HPDE6-E6E7 (cell line): ENCODE measurements around the gene TAP1.

Experiments
- DNase-seq: peaks from one replicate; pipeline ENCODE4 v3.0.0; 2011; ENCODE audit warnings: missing footprints; ENCODE audit errors: extremely low spot score

TAP1 gene

DNA sequence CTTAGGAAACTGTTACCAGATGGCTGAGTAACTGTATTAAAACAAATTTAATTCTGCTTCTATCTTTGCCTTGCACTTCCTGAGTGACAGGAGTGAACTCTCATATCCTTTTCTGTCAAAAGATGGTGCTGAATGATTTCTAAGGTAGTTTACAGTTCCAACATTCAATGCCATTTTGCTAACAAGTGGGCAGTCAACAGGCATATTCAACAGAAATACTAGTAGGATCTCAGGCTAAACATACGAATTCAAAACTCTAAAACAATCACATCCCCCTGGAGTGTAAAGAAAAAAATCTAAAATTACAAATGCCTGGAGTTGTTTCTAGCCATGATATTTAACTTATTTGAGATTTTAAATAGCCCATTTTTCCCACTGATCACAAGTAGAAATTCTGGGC is 7.2 kb upstream of the TAP1 start:
- no peak for DNase-seq

DNA sequence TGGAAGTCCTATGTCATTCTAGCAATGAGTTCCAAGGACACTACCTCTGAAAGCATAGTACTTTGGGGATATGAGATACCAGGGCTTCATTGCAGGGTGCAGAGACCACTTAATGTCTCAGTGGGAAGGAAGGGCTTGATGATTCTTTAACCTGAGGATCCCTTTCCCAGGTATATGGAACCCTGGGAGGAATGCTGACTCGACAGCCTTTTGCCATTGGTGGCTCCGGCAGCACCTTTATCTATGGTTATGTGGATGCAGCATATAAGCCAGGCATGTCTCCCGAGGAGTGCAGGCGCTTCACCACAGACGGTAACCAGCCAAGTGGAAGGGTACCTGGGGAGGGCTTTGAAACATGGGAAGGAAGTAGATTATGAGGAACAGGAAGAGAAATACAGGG is 4.7 kb upstream of the TAP1 start:
- DNase-seq, result no peak

DNA sequence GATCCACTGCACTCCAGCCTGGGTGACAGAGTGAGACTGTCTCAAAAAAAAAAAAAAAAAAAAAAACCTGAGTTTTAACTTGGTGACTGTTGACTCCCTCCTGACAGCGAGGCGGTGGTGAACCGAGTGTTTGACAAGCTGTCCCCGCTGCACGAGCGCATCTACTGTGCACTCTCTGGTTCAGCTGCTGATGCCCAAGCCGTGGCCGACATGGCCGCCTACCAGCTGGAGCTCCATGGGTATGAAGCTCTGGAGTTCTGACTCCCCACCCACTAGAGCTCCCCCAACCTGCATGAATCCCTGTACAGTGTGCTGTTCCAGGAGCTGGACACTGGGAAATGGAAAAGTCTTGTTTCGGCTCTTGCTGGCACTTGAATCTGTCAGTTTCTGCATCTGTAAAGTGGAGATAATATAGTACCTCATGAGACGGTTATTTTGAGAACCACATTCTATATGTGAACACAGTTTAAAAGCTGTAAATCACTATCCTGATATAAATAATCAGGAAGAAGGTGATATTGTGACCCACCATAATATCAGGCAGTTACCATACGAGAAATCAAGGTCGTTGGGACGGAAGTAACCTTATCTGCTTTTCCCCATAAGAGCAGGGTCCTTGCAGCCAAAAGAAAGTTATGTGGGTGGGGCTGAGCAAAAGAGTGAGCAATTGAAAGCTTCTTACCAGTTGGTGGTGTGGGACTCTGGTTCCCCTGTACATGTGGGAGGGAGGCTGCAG is 3.8 kb upstream of the TAP1 start:
- DNase-seq, result no peak

DNA sequence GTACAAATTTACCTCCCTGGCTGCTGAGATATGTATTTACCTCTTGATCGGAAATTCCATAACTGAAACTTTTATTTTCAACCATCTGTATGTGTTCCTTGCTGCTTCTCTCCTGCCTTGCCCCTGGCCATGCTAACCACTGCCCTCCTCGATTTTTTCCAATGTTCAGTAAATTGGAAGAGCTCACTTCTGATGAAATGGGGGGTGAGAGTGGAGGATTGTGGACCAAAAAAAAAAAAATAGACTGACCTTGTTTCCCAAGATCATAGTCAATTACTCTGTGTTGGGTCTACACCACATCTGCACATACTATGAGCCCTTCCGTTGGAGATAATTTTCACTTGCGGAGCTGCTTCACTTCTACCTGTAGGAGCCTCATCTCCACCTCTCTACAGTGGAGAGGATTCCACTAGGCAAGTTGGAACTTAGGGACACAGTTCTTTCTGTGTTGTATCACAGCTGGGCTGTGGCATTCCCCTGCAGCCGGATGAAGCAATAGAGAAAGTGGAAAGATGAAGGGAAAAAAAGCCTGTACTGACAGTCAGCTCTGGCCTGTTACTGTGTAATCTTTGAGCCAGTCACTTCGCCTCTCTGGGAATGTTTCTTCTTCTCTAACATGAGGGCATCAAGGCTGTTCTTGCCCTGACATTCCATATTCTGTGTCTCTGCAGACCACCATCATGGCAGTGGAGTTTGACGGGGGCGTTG is 2.1 kb upstream of the TAP1 start:
- DNase-seq, result no peak

DNA sequence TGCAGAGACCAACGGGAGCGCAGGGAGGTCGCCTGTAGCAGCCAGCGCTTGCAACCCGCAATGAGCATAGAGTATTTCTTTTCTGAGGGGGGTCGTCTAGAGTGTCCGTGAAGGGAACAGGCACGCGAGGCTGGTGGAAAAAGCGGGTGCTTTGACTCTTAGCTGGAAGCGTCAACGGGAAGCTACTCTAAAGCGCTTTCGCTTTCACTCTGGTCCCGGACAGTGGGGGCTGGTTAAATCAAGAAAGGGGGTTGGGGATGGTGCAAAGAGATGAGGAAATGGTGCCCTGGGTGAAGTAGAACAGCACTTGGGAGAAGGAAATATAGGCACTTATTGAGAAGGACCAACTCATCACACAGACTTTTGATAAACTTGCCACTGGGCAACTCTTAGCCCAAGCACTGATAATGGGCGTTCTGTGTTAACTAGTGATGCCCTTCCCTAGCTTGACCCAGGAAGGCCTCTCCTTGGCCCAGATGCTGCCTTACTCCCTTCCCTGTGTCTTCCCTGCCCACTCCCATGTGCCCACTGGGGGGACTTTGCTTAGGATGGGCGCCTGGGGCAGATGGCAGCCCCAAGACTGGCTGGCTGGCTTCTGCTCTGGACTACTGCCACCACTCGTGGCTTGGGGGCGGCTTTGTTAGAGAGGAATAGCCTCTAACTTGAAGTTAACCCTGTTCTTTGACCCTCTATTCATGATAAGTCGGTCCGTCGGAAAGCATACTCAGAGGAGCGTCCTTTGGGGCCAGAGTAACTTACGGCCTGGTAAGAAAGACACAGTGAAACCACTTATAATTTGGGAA is 1.1 kb upstream of the TAP1 start:
- no peak for DNase-seq

DNA sequence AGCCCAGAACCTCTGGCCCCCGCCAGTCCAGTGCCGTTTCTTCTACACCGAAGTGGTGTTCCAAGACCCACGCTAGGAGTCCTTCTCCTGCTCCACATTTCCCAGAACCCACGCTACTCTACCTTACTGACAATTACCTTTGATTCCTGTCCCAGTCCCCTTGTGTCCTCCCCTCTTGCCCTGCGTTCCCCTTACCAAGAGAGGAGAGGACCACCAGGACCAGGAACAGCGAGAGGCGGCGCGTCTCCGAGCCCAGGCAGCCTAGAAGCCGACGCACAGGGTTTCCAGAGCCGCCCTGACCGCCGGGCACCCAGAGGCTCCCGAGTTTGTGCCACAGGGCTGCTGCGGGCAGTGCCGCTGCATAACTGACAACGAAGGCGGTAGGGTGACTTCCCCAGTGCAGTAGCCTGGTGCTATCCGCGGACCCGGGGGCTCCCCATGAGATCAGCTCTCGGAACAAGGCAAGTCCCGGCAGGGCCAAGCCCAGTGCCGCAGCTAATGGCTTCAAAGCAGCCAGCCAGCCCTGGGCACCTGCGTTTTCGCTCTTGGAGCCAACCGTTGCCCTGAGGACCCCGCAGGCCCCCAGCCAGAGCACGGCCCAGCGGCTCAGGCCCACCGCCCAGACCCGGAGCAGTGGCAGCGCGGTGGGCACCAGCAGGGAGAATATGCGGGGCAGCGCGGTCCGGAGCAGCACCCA is 512 bp downstream of the TAP1 start:
- no peak for DNase-seq

DNA sequence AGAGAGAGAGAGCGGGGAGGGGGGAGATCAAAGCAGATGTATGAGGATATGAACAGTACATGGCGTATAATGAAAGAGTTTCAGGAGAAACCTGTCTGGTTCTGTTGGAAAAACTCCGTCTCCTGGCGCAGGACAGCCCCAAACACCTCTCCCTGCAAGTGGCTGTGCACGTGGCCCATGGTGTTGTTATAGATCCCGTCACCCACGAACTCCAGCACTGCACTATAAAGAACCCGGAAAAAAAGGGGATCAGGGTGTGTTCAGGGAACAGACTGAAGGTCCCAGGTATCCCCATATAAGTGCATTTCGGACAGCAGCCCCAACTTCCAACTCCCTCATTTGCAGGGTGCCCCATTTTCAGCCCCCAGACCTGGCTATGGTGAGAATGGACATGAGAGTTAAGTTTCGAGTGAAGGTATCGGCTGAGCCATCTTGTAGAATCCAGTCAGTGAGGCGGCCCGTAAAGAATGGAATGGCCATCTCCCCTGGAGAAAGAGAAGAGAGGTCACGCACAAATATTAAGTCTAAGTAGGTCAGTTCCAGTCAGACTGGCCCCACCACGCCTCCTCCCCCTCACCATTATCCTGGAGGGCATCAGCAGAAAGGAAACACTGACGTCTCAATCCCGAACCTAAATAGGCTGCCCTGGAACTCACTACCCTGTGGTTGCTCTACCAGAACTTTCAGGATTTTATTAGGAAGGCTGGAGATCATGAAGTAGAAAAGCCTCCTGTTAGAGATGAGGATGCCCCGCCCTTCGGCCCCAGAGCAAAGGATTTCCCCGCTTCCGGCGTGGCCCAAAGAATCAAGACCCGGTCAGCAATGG is 1.3 kb downstream of the TAP1 start:
- DNase-seq, result no peak

DNA sequence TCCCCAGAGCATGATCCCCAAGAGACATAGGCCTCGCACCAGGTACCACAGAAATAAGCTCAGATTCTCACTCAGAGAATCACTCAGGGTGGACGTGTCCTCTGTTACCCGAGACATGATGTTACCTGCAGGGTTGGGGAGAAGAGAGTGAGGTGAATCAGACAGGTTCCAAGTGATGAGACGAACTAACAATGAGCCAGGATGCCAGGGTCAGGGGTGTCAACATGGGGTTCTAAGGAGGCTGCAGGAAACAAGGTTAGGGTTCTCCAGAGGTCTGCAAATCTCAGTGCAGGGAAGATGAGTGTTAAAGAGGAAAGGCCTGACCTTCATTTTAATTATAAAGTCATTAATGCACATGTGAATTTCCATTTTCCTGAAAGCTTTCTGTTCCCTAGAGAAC is 2.5 kb downstream of the TAP1 start:
- DNase-seq, result no peak

DNA sequence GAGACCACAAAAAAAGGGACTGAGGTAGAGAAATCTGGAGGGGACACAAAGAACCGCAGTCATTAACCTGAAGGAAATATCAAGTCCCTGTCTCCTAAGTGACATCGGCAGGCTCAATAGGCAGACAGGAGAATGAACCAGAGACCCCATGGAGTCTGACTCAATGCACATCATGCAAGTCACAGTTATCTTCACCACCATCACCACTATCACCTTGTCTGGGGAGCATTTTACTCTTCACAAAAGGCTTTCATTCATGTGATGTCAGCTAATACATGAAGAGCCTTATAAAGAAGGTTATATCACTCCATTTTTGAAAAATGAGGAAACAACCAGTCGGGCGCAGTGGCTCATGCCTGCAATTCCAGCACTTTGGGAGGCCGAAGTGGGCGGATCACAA is 4.4 kb downstream of the TAP1 start:
- DNase-seq, result no peak

DNA sequence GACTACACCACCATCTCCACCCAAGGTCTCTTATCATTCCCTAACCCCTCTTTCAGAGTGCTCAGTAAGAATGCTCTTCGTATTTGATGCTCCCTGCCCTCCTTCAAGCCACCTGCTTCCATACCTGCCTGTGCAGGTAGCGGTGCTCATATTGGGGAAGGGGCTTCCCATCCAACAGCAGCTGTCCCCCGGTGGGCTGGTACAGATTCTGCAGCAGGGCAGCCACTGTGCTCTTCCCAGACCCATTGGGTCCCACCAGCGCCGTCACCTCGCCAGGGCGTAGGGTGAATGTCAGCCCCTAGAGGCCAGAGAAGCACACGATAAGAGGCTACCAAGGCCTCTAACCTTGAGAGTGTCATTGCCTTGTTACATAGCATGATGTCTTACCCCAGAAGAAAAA is 5.7 kb downstream of the TAP1 start:
- no peak for DNase-seq

DNA sequence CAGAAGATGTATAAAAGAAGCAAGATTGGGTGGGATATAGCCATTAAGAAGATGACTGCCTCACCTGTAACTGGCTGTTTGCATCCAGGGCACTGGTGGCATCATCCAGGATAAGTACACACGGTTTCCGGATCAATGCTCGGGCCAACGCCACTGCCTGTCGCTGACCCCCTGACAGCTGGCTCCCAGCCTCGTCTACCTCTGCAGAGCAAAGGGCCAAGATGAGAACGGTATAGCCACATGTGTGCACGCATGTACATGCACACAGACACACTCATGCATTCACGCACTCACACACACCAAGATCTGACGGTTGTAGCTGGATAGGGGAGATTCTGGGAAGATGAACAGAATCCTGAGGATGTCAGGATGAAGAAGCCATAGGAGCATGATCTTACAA is 6.5 kb downstream of the TAP1 start:
- no peak for DNase-seq

DNA sequence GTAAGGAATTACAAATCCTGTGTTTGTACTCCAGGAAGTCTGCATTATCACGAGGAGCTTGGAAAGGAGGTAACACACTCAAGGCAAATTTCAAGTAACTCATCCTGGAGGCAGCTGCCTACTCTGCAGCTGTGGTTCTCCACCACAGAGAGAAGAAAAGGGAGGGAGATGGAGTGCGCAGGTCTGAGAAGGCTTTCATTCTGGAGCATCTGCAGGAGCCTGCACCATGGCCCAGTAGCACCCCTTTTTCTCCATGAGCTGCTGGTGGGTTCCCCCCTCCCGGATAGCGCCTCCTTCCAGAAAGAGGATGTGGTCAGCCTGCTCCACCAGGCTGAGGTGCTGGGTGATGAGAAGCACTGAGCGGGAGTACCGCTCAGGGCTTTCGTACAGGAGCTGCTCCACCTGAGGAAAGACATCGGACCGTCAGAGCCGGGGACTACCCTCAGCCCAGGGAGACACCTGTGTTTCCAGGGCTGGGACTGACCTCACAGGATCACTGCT is 8.1 kb downstream of the TAP1 start:
- DNase-seq, result no peak

DNA sequence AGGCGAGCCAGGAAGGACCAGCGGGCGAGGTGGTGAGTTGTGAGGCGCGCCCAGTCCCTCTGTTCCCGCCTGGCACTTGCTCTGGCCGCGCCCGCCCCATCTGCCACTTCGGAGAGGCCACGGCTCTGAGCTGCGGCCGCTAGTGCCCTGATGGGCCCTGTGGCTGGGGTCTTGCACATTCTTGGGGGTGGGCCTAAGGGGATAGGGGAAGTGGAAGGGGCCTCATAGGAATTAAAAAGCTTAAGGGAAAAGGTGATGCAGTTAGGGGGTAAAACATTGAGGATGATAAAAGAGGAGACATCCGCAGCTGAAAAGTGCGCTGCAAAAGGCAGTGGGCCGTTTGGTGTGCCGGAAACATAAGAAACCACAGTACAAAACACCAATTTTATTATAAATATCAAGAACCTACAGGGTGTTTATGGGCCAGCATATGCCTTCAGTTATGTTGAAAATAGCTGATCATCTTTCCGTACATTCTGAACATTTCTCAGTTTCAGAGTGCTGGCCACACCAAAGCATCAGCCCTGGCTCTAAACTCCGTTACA is 8.6 kb downstream of the TAP1 start:
- no peak for DNase-seq

DNA sequence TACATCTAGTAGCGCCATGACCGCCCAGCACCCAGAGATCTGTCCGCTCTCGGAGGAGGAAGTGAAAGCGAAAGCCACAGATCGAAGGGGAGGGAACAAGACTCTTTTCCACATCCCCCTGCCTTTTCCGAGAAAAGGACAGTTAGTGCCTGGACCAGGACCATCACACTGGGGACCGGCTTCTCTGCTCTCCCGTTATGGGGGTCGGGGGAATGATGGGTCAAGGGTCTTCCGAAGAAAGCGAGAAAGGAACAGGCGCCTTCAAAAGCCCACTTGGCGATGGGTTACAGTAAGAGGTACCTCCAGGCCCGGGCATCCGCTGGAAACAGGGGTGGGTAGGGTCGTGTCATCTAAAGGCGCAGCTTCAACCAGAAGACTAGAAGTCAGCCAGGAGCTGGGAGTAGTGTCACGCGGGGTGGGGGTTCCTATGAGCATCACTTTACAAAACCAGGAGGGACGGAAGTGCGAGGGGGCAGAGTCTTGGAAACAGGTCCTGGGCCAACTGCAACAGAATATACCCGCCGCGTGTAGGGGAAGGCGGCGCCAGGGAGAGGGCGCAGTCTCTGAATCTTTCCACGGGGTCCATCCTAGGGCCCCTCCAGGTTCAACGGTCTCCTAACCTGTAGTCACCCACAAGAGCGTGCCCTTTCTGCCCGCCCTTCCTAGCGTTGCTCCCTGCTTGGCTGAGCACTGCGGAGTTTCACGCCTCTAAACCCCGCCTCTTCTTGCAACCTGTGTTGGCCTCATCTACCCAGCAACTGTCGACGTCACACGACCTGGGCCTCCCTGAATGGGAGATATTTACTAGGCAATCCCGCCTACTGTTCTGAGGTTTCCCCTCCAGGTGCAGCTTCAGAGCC is 9.3 kb downstream of the TAP1 start, which contains the start of gene PSMB8:
Gene PSMB8 (minus strand): TSS at position 69 of the 860 bp plus-strand sequence. CDS start 51 bp downstream, at position 18.
- peak; percentile 95 for DNase-seq

DNA sequence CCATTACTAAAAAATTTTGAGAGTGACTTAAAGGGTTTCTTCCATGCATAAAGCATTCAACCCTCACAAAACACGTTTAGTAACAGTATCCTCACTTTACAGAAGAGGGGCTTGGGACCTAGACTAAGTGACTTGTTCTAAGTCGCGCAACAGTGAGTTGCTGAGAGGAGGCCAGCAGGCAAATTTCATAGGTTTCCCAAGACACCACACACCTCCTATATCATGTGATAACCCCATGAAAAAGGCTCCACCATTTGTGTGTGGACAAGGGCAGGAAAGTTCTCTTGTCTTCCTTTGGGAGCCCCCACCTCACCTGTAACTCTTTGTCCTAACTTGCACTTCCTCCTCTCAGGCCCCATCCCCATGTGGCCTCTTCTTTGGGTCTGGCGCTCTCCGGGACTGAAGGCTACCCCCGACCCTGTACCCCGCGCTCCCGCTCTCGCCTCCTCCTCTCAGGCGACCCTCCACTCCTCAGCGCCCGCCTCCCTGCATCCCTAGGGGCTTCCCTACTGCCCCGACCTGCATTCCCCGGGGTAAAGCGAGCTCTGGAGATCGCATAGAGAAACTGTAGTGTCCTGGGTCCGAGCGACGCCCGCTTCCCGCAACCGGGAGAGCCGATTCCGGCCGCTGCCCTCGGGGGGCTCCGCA is 10.0 kb downstream of the TAP1 start:
- no peak for DNase-seq

DNA sequence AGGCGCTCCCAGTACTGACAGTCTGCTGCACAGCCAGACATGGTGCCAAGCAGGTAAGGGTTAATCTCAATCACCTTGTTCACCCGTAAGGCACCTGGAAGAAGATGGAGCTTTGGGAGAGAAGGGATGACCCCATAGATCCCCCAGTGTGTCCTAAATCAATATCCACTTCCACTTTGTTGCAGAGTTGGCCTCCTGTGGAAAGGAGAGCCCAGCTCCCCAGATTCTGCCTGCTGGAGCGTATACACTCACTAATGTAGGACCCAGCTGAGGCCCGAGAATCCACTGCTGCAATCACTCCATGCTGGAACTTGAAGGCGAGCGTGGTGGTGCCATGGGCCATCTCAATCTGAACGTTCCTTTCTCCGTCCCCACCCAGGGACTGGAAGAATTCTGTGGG is 10.8 kb downstream of the TAP1 start:
- no peak for DNase-seq

DNA sequence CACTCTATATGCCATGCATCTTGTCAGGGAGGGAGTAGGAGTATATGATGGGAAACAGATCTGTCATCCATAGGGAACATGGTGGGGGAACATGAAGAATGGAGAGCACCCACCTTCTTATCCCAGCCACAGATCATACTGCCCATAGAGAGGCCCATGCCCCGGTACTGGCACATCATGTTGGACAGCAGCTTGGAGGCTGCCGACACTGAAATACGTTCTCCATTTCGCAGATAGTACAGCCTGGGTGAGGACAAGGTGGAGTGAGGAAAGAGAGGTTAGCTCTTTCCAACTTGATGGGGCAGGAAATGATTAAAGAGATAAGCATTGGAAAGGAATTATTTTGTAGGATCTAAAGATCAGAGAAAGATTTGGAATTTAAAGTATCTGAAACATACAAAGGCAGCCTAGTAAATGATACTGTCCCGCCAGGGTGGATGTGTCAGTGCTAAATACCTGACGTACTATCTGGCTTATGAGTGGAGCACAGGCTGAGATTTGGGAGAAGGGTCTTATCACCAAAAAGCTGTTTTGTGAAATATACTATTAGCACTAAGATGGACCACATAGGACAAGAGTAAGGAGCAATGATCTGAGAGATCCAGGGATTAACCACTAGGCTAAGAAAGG is 11.4 kb downstream of the TAP1 start:
- DNase-seq, result no peak

DNA sequence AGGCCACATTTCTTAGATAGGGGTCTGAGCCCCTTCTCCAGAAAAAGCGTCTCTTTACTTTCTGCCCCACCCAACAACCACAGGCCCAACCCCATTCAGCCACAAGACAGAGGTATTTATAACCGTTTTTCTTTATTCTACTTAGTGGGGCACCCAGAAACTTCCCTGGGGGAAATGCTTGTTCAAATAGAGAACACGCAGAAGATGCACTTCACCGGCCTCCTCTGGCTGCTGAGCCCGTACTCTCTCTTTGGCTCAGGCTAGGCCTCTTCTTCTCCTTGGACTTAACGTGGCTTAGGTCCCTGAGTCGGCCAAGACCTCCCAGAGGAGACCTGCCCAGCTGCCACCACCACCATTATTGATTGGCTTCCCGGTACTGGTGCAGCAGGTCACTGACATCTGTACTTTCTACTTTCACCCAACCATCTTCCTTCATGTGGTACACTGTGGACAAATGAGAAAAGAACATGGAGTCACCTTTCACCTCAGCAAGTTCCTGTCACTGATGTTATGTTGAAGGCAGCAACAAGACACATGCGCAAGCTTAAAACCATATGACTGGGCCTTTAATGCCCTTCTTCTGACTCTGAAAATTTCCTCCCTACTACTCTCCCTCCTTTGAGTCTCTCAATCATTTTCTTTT is 12.8 kb downstream of the TAP1 start:
- DNase-seq, result no peak
